Measurements from ENCODE around the gene SPDYE2.
"Not testable (repeated sequence)": the region's sequence is repeated elsewhere in the genome, so short reads cannot be mapped to it uniquely, and the experiment has no call there.

DNA sequence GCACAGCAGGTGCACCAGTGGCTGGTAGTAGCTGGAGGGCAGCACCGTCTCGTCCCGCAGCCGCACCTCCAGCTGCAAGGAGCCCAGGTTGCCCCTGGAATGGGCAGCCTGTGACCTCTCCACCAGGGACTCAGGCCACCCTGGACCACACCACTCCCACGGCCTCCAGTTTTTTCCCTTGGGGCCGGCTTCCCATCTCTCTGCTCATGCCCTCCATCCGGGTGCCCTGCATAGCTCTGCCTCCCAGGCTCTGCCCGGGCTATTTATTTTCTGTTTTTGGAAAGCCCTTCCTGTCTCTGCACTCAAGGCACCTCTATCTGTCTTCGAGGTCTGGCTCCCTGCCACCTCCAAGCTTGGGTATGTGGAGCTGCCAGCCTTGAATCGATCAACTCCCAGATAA, 45.0 kb downstream of the SPDYE2 start:
- TF ChIP-seq, protein P1, sequence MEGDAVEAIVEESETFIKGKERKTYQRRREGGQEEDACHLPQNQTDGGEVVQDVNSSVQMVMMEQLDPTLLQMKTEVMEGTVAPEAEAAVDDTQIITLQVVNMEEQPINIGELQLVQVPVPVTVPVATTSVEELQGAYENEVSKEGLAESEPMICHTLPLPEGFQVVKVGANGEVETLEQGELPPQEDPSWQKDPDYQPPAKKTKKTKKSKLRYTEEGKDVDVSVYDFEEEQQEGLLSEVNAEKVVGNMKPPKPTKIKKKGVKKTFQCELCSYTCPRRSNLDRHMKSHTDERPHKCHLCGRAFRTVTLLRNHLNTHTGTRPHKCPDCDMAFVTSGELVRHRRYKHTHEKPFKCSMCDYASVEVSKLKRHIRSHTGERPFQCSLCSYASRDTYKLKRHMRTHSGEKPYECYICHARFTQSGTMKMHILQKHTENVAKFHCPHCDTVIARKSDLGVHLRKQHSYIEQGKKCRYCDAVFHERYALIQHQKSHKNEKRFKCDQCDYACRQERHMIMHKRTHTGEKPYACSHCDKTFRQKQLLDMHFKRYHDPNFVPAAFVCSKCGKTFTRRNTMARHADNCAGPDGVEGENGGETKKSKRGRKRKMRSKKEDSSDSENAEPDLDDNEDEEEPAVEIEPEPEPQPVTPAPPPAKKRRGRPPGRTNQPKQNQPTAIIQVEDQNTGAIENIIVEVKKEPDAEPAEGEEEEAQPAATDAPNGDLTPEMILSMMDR (IDR thresholded peaks at IDR 0.05), result not testable (repeated sequence)
- TF ChIP-seq POLR2A (IDR thresholded peaks at IDR 0.05), result not testable (repeated sequence)

Measured in testis (tissue), 2 donors.